Subcutaneous adipose tissue (tissue), 4 donors: ENCODE results near the gene TMBIM1. TPM values are rescaled to one million over a fixed set of nuclear protein-coding genes. Genes with fewer than 3 reads are reported as not detected.

Experiments used
- CTCF ChIP-seq: fragments of 450-650 bp; IDR thresholded peaks from one replicate; pipeline ENCODE4 v1.5.1; 2016; ENCODE audit warnings: low read depth, mild to moderate bottlenecking, control low read depth, antibody characterized with exemption, moderate library complexity
- total RNA-seq, 4 donors: library from RNA; depleted of rRNA; stranded (reverse); fragments of >200 nt; gene quantifications; one replicate each; pipeline ENCODE4 v1.1.0, GENCODE V29; 2016

Gene TMBIM1
- total RNA-seq, 4 donors from 2014 or later: 246 to 398 (median 281) TPM

GRCh38 chr2:218323526-218324472 lies 31.5 kb upstream of the TMBIM1 start:
- TF ChIP-seq CTCF: no peak

DNA sequence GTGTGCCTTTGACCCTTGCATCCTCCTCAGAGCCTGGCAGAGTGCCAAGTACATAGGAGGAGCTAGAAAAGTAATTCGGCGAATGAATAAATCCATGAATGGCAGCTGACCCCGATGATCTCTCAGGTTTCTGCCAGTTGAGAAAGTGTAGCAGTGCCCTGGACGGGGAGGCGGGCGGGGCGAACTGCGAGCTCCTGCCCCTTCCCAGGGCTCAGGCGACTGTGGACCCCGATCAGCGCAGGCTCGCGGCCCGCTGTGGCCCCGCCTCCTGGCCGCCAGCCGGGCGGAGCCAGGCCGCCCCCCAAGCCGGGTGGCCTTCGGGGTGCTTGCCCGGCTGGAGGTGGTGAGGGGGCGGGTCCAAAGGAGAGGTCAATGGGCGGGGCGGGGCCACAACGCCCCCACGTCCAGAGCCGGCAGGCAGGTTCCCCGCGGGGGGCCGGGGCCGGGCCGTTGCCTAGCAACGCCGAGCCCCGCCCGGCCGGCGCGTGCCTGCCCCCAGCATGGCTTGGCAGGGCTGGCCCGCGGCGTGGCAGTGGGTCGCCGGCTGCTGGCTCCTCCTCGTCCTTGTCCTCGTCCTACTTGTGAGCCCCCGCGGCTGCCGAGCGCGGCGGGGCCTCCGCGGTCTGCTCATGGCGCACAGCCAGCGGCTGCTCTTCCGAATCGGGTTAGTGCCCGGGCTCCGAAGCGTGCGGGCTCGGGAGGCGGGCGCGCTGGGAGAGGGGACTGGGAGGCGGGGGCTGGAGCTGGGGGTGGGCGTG lies 30.6 kb upstream of the TMBIM1 start:
- no peak for TF ChIP-seq CTCF

DNA sequence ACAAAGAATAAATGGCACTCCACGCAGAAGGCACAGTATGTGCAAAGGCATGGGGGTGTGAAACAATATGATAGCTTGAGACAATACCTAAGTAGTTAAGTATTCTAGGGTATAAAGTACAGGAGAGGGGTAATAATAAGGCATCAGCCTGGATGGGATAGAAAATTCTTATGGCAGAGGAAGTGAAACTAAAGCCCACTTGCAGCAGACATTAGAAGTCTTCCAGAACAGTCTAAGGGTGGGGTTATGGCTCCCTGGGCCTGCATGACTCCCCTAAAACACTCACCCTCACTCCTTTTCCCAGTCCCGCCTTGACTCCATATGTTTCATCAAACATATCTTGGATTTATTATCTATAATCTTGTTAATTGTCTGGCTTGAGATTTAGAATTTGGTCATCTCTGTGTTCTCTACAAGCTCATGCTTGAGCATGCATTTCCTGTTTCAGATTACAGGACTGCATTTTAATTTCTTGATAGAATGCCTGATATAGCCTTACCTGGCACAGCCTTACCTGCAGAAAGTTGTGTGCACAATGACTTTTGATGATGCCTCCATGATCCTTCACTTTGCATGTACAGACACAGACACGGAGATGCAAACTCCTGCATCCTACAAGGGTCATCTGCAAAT lies 28.5 kb upstream of the TMBIM1 start:
- TF ChIP-seq CTCF: no peak

DNA sequence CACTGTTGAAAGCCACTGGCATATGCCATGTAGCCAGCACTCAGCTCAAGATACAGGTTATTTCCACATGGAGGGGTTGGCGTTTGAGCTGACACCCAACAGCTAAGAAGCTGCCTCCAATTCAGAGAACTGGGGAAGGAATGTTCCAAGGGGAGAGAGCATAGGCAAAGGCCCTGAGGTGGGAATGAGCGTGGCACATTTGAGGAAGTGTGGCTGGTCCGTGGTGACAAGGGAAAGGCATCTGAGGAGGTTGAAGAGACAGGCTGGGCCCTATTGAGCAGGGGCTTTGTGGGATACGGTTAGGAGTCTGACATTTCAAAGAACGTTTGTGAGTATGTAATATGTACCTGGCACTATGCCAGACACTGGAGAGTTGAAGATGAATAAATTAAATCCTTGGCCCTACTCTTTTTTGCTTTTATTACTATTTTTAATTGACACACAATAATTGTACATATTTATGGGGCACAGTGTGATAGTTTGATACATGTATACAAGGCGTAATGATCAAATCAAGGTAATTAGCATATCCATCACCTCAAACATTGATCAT lies 27.6 kb upstream of the TMBIM1 start:
- no peak for TF ChIP-seq CTCF

DNA sequence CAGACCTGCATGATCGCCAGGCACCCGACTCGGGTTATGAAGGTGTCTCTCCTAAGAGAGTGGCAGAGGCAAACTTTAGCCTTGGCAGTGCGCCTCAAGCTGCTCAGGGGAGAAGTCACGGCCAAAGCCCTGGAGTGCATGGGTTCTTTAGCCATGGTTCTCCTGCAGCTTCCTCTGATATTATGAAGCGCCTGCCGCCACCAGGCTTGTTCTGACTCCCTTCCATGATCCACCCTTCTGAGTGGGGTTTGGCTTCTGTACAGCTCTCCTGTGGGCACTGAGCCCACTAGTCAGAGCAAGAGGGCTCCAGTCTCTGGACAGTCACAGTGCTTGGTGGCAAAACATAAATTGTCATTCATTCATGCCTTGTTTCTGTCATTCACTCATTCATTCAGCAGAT lies 25.9 kb upstream of the TMBIM1 start:
- TF ChIP-seq CTCF: no peak

DNA sequence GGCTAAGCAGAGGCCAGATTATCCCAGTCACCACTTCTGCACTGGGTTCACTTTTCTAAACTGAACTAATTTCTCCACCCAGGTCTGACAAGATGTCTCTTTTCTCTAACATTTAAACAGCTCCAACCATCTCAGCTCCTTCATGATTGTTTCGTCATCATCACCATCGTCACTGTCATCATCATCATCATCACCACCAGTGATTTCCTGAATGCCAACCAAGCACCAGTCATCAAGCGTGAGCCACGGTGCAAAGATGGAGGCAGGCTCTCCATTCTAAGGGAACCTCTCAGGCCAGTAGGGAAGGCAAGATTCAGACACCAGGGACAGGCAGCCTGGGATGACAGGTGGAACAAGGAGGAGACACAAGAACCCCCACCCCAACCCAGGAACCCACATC lies 25.5 kb upstream of the TMBIM1 start:
- no peak for TF ChIP-seq CTCF

- TF ChIP-seq CTCF: no peak
These were observed 25.0 kb upstream of the TMBIM1 start for GRCh38 chr2:218317303-218317630.
